Mesothelial cell of epicardium (in vitro differentiated cells): ENCODE measurements around the gene VSTM2B. TPM values are rescaled to one million over a fixed set of nuclear protein-coding genes. Genes with fewer than 3 reads are reported as not detected.

Experiments used
- DNase-seq, 2 experiments: peaks; one replicate each; pipeline ENCODE4 v3.0.0; 2021; ENCODE audit warnings: low spot score in 2 of 2; ENCODE audit not compliant: unreplicated experiment in 2 of 2
- H3K27ac Mint-ChIP-seq: 2 replicates; pipeline ENCODE4 v1.8.0; 2021; ENCODE audit warnings: mixed read lengths
- H3K27me3 Mint-ChIP-seq: 2 replicates; pipeline ENCODE4 v1.8.0; 2021; ENCODE audit warnings: low read depth, mixed read lengths
- H3K36me3 Mint-ChIP-seq: 2 replicates; pipeline ENCODE4 v1.8.0; 2021; ENCODE audit warnings: mixed read lengths
- H3K4me1 Mint-ChIP-seq: 2 replicates; pipeline ENCODE4 v1.8.0; 2021; ENCODE audit warnings: mixed read lengths
- H3K4me3 Mint-ChIP-seq: 2 replicates; pipeline ENCODE4 v1.8.0; 2021; ENCODE audit warnings: mild to moderate bottlenecking, moderate library complexity, mixed read lengths
- H3K9me3 Mint-ChIP-seq: 2 replicates; pipeline ENCODE4 v1.8.0; 2021; ENCODE audit warnings: mixed read lengths
- total RNA-seq: library from RNA; stranded (reverse); gene quantifications from 3 replicates; pipeline ENCODE4 v1.2.1, GENCODE V29; 2021
- TF ChIP-seq, protein P1 (sequence below): fragments of 200-600 bp; sonication (generic); IDR thresholded peaks from one replicate; pipeline ENCODE4 v1.5.0; 2021; ENCODE audit warnings: antibody characterized with exemption; ENCODE audit not compliant: unreplicated experiment

Gene VSTM2B
- total RNA-seq, 1 donor from 2014 or later: not detected

DNA sequence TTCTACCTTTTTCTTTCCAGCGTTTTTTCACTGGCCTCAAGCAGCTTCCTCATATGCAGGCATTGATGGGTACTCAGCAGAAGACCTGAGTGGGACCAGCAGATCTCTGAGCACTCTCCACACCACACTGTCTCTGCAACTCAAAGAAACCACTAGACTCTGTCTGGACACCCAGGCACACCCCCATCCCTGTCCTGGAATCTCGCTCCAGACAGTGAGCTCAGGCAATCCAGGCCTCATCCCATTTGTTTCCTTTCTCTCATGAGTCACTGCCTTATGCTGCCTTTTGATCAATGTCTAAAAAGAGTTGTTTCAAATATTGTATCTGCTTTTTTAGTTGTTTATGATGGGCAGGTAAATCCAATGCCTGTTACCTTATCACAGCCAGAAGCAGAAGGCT, 60.6 kb downstream of the VSTM2B start:
- Mint-ChIP-seq H3K27me3 (peaks cover 86% of the 10 kb centered on the region), H3K4me3 (no peak overlapping the region)

GRCh38 chr19:29587059-29587458, 61.3 kb downstream of the VSTM2B start:
- no peaks in the 10 kb centered on the region for H3K4me1 Mint-ChIP-seq
- H3K9me3 Mint-ChIP-seq: no peaks in the 10 kb centered on the region
- DNase-seq: no peak
- no peak overlapping the region for H3K4me3 Mint-ChIP-seq
- H3K27ac Mint-ChIP-seq: no peak overlapping the region
- H3K36me3 Mint-ChIP-seq: no peaks in the 10 kb centered on the region
- H3K27me3 Mint-ChIP-seq: peaks cover 89% of the 10 kb centered on the region
- TF ChIP-seq, protein P1, sequence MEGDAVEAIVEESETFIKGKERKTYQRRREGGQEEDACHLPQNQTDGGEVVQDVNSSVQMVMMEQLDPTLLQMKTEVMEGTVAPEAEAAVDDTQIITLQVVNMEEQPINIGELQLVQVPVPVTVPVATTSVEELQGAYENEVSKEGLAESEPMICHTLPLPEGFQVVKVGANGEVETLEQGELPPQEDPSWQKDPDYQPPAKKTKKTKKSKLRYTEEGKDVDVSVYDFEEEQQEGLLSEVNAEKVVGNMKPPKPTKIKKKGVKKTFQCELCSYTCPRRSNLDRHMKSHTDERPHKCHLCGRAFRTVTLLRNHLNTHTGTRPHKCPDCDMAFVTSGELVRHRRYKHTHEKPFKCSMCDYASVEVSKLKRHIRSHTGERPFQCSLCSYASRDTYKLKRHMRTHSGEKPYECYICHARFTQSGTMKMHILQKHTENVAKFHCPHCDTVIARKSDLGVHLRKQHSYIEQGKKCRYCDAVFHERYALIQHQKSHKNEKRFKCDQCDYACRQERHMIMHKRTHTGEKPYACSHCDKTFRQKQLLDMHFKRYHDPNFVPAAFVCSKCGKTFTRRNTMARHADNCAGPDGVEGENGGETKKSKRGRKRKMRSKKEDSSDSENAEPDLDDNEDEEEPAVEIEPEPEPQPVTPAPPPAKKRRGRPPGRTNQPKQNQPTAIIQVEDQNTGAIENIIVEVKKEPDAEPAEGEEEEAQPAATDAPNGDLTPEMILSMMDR: no peak

More for the DNA sequence above, 60.6 kb downstream of the VSTM2B start:
- Mint-ChIP-seq H3K36me3 (no peaks in the 10 kb centered on the region), H3K27ac (no peak overlapping the region), H3K9me3 (no peaks in the 10 kb centered on the region), H3K4me1 (no peaks in the 10 kb centered on the region)
- no peak for DNase-seq
- TF ChIP-seq, protein P1: no peak

GRCh38 chr19:29587518-29587986, 61.8 kb downstream of the VSTM2B start:
- Mint-ChIP-seq H3K9me3 (no peaks in the 10 kb centered on the region), H3K4me1 (no peaks in the 10 kb centered on the region), H3K36me3 (no peaks in the 10 kb centered on the region), H3K27me3 (peaks cover 89% of the 10 kb centered on the region), H3K4me3 (no peak overlapping the region), H3K27ac (no peak overlapping the region)
- no peak for DNase-seq
- TF ChIP-seq, protein P1: no peak

DNA sequence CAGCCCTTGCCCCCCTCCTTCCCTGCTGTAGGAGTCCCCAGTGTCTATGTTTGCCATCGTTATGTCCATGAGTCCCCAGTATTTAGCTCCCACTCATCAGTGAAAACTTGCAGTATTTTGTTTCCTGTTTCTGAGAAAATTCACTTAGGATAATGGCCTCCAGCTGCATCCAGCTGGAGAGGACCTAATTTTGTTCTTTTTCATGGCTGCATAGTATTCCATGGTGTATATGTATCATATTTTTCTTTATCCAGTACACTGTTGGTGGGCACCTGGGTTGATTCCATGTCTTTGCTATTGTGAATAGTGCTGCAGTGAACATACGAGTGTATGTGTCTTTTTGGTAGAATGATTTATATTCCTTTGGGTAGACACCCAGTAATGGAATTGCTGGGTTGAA, 62.3 kb downstream of the VSTM2B start:
- Mint-ChIP-seq H3K27me3 (peaks cover 89% of the 10 kb centered on the region), H3K36me3 (no peaks in the 10 kb centered on the region), H3K4me3 (no peak overlapping the region), H3K4me1 (no peaks in the 10 kb centered on the region), H3K9me3 (no peaks in the 10 kb centered on the region), H3K27ac (no peak overlapping the region)
- TF ChIP-seq, protein P1: no peak
- no peak for DNase-seq

- Mint-ChIP-seq H3K27me3 (peaks cover 93% of the 10 kb centered on the region), H3K9me3 (no peaks in the 10 kb centered on the region)
Observed at GRCh38 chr19:29590278-29590677, 64.5 kb downstream of the VSTM2B start.

More at GRCh38 chr19:29590278-29590677, 64.5 kb downstream of the VSTM2B start:
- Mint-ChIP-seq H3K27ac (no peak overlapping the region), H3K36me3 (no peaks in the 10 kb centered on the region), H3K4me1 (no peaks in the 10 kb centered on the region), H3K4me3 (no peak overlapping the region)
- DNase-seq: no peak
- TF ChIP-seq, protein P1: no peak
